Stimulated activated CD8-positive, alpha-beta memory T cell treated with anti-CD3 and anti-CD28 coated beads, Interleukin-7, amount 100 ng/mL, for 48 hours (primary cell): ENCODE measurements around the gene NSMCE1.

Experiments used
- DNase-seq, 2 donors: peaks; one replicate each; pipeline ENCODE4 v3.0.0-alpha.2; 2020; ENCODE audit warnings: low read depth in 1 of 2; ENCODE audit errors: extremely low read depth in 1 of 2

NSMCE1 gene, protein sequence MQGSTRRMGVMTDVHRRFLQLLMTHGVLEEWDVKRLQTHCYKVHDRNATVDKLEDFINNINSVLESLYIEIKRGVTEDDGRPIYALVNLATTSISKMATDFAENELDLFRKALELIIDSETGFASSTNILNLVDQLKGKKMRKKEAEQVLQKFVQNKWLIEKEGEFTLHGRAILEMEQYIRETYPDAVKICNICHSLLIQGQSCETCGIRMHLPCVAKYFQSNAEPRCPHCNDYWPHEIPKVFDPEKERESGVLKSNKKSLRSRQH

GRCh38 chr16:27268376-27269299 is at the start of gene NSMCE1:
Gene NSMCE1 (minus strand): TSS chr16:27268772. CDS start chr16:27257570, 11,202 bp downstream.
- DNase-seq = peak; percentile 94 to 98

- DNase-seq = peak in 1 of 2 donors; percentile 43
These were observed 49.3 kb upstream of the NSMCE1 start for GRCh38 chr16:27317738-27318391.

GRCh38 chr16:27317320-27317719 is 48.7 kb upstream of the NSMCE1 start:
- DNase-seq = no peak

DNA sequence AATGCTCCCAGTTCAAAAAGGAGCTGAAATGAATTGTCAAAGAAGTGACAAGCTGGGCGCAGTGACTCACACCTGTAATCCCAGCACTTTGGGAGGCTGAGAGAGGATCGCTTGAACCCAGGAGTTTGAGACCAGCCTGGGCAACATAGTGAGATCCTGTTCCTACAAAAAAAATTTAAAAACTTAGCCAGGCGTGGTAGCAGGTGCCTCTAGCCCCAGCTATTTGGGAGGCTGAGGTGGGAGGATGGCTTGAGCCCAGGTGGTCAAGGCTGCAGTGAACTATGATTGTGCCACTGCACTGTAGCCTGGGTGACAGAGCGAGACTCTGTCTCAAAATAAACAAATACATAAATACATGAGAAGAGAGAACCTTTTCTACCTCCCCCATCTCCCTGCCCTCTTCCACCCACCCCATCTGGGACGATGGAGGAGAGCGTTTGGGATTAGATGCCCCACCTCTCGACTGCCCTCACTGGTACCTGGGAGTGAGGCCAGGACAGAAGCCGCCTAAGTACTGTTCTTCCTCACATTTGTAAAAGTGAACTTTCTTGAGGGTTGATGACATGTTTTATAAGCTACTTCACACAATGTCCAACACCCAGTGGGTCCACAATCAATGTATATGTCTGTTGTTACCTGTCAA is 47.6 kb upstream of the NSMCE1 start:
- no peak for DNase-seq

DNA sequence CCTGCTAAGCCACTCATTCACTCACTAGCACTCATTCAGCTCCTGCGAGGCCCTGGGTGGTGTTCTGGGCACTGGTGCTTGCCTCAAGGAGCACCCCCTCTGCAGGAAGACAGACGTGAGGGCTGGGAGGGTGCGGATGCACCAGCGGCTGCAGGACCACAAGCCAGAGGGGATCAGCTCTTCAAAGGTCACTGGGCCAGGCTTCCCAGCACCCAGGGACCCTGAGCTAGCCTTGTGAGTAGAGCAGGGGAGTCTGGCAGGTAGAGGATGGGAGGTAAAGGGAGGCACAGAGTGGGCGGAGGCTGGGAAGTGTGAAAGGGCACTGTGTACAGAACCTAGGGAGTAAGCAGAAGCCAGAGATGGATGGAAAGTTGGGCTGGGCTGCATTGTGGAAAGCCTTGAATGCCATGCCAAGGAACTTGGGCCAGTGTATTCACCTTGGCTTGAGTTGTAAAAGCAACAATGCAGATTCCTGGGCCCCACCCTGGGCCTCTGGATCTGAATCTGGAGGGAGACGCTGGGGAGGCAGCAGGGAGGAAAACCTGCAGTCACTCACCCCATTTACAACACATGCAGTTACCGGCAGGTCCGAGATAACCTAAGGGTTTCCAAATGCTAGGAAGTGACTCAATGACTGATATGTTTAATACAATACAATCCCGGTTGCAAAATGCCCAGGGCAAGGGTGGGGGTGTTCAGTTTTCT is 46.9 kb upstream of the NSMCE1 start:
- DNase-seq = peak in 1 of 2 donors; percentile 63

- no peak for DNase-seq
These were observed 46.4 kb upstream of the NSMCE1 start for GRCh38 chr16:27314986-27315332.

DNA sequence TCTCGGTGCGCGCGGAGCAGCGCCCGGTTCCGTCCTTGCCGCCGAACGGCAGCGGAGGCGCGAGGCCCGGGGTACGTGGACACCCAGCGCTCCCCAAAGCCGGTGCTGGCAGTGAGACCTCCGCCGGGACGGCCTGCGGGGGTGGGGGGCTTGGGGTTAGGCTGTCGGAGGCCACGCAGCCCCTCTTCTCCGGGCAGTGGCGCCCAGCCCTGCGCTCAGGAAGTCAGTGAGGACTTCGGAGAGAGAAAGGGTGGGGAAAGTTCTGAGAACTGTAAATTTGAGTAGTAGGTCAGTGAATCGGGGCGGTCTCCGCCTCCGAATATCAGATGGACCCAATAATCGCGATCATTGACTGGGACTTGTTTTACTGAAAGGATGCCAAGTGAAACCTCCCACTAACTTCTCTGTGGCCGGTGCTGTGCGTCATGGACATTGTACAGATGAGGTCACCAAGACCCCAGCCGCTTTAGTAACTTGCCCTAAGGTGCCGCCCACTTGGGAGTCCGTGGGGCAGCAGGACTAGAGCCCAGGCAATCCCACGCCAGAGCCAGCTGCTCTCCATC is 45.7 kb upstream of the NSMCE1 start:
- peak; percentile 47 to 90 for DNase-seq

DNA sequence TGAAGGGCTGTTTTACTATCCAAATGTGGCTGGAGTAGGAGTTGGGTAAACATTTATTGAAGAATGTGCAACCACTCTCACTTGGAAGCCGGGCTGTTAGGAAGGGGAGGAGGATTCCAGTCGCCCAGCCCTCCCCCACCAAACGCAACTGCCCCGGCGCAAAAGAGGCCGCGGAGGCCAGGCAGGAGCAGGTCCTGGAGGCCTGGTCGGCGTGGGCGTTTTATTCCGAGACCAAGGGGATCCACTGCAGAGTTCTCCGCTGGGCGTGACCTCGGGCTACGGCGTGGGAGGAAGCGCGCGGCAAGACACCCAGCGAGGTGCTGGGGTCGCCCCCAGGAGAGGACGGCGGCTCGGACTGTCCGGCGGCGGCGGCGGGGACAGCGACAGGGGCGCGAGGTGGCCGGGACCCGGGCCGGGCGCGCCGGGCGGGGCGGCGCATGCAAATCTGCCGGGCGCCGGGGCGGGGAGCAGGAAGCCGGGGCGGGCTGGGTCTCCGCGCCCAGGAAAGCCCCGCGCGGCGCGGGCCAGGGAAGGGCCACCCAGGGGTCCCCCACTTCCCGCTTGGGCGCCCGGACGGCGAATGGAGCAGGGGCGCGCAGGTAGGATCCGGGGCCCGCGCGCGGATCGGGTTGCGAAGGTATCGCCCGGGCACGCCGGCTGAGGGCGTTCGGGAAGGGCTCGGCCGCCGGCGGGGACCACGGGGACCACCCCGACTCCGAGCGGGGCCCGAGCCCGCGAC is 45.0 kb upstream of the NSMCE1 start, which contains the start of gene IL4R:
TSS of gene IL4R (plus strand) at position 553 of the 739 bp plus-strand sequence. CDS start 26,230 bp downstream, outside the sequence.
- peak; percentile 64 to 76 for DNase-seq

- DNase-seq = no peak
These were observed 44.2 kb upstream of the NSMCE1 start for GRCh38 chr16:27312580-27313421.

DNA sequence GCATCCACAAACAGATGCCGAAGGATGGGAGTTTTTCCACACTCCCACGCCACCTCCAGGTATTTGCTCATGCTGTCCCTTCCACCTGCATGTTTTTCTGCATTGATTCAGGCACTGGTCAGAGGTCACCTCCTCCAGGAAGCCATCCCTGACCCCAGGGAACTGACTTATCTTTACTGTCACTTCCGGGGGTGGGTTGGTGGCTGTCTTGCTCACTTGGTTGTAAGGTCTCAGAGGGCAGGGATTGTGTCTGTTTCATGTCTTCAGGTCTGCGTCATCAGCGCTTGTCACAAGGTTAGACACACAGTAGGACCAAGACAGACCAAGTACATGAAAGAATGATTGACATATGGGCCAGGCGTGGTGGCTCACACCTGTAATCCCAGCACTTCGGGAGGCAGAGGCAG is 43.3 kb upstream of the NSMCE1 start:
- no peak for DNase-seq

- DNase-seq = no peak
These were observed 42.9 kb upstream of the NSMCE1 start for GRCh38 chr16:27311448-27311830.

DNA sequence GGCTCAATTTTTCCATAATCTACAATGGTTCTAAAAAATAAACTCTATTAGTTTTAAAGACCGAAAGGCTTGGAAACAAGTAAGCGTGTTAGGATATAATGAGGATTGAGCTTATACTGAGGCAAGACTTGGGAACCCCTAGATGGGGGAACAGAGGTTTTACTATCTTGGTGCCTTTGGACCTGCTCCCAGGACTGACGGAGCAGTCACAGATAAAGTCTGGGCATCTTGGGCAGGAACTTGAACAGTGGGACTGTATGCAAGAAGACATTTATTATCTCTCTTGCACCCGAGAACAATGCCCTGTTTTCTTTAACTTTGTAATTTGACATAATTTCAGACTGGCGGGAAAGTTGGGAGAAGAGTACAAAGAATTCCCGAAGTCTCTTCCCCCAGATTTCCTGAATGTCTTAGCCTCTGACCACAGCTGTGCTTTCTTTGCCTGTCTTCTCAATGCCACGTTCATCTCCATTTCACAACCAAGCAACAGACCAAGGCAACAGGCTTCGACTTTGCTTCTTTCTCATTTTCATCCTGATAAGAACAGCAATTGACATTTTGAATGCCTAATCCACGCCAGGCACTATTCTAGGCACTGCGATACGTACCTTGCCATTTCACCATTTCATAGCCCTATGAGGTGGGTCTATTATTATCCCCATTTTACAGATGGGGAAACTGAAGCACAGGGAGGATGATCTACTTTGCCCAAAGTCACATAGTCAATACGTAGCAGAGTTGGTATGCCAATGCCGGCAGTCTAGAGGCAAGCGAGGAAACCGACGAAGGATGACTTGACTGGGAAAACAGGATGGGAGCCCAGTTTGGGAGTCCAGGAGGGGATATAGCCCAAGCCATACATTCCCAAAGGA is 42.2 kb upstream of the NSMCE1 start:
- no peak for DNase-seq

DNA sequence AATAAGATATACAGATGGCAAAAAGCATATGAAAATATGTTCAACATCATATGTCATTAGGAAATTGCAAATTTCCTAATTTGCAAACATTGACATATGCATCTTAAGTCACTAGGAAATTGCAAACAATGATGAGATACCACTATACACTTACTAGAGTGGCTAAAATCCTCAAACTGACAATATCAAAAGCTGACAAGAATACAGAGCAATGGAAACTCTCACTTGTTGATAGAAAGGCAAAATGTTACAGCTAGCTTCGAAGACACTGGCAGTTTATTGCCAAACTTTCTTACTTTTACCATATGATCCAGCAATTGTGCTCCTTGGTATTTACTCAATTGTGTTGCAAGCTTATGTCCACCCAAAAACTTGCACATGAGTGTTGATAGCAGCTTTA is 40.2 kb upstream of the NSMCE1 start:
- no peak for DNase-seq

DNA sequence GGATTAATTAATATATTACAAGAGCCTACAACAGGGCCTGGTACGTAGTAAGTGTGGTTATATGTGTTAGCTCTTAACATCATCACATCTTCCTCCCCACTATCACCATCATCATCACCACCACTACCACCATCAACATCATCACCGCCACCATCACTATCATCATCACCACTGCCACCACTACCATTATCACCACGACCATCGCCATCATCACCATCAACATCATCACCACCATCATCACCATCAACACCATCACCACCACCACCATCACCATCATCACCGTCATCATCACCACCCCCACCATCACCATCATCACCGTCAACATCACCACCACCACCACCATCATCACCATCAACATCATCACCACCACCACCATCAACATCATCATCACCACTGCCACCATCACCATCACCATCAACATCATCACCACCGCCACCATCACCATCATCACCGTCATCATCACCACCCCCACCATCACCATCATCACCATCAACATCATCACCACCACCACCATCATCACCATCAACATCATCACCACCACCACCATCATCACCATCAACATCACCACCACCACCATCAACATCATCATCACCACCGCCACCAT is 37.4 kb upstream of the NSMCE1 start:
- DNase-seq = no peak

DNA sequence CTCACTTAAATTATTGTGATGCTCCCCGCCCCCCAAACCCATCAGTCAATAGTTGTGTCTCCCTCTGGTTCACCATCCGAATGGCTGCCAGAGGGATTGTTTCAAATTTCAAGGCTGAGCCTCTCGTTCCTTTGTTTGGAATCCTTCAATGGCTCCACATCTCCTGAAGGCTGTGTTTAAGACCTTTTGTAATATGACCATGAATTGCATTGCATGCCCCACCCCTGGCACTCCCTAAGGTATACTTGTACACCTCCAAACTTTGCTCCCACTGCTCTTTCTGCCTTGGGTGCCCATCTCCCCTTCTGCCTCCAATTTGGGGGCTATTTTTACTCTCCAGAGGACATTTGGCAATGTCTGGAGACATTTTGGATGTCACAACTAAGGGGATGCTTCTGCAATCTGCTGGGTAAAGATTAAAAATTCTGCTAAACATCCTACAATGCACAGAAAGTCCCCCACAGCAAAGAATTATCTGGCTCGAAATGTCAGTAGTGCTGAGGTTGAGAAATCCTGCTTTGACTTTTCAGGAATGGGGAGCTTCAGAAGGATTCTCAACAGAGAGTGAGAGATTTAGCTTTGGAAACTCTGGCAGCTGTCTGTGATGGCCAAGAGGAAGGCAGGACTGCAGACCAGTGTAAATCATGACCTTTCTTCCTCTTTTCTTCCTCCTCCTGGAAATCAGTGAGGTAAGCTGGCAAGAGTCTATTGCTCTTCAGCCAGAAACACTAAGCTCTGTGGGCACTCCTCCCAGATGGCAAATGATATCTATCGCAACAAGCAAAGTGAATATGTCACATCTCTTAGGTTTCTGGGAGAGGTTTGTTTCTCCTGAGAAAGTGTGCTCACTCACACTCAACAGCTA is 36.5 kb upstream of the NSMCE1 start:
- no peak for DNase-seq

GRCh38 chr16:27304102-27304501 is 35.5 kb upstream of the NSMCE1 start:
- no peak for DNase-seq
